Activated CD4-positive, alpha-beta T cell treated with anti-CD3 and anti-CD28 coated beads, Interleukin-2, amount 50 U/mL, for 16 hours (primary cell): ENCODE data around the gene COPZ1.

Source experiments
- DNase-seq: peaks from one replicate; pipeline ENCODE4 v3.0.0-alpha.2; 2020

Gene COPZ1

GRCh38 chr12:54359762-54360351 is 34.9 kb downstream of the COPZ1 start:
- no peak for DNase-seq

DNA sequence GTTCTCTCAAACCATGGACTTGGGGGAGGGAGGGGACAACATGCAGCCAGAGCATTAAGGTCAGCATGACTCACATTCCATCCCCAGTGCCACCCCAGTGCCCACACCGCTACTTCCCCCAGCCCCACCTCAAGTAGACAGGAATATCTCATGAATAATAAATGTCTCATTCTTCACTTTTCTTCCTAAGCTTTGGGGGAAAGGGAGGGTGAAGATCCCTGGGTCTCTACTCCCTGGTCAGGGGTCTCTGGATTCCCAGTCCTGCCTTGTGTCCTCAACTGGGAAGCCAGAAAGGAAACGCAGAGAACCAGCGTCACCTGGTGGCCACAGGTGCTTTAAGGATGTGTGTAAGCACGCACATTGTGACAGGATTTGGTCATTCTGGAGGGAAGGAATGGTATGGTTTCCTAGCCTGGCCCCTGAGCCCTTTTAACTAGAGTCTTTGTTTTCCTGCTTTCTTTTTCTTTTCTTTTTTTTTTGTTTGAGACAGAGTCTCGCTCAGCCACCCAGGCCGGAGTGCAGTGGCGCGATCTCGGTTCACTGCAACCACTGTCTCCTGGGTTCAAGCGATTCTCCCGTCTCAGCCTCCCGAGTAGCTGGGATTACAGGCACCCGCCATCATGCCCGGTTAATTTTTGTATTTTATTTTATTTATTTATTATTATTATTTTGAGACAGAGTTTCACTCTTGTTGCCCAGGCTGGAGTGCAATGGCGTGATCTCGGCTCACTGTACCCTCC is 36.0 kb downstream of the COPZ1 start:
- peak; percentile 54 for DNase-seq

DNA sequence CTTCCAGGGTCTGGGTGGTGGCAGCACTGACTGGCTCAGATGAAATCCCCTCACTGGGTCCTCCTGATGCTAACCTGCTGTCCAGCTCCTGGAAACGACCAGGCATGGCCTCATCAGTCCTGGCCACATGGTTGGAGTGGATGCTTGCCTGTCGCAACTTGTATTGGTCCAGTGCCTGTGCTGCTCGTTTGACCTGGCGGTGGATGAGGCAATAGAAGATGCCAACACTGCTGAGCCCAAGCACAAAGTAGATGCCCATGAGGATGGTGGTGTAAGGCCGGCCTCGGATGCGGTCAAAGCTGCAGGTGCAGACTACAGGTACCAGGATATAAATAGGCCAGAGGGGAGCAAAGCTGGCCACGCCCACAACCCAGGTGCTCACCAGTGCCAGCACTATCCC is 38.1 kb downstream of the COPZ1 start:
- DNase-seq, result no peak

GRCh38 chr12:54363618-54364017 is 38.7 kb downstream of the COPZ1 start:
- DNase-seq, result no peak

DNA sequence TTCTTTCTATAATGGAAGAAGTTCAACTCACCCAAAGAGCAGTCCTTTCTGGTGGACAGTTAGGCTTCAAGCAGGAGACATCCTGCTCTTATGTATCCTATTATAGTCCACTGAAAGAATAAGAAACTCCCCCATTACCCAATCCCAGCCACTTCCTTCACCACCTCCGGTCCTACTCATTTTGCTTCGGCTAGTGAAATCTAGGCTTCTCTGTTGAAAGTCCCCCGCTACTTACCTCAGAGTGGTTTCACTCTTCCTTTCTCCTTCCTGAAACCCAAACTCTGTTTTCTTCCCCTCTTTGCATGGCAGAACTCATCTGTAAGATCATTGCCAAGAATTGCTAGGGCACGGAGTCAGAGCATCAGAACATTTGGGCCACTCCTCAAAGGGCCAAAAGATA is 39.5 kb downstream of the COPZ1 start, which contains the start of gene GPR84:
Gene GPR84, minus strand, starts transcription at position 74 of the 400 bp plus-strand sequence. CDS start 635 bp downstream, outside the sequence.
- peak; percentile 84 for DNase-seq

- DNase-seq, result no peak
These were observed 43.2 kb downstream of the COPZ1 start for GRCh38 chr12:54368025-54368708.

DNA sequence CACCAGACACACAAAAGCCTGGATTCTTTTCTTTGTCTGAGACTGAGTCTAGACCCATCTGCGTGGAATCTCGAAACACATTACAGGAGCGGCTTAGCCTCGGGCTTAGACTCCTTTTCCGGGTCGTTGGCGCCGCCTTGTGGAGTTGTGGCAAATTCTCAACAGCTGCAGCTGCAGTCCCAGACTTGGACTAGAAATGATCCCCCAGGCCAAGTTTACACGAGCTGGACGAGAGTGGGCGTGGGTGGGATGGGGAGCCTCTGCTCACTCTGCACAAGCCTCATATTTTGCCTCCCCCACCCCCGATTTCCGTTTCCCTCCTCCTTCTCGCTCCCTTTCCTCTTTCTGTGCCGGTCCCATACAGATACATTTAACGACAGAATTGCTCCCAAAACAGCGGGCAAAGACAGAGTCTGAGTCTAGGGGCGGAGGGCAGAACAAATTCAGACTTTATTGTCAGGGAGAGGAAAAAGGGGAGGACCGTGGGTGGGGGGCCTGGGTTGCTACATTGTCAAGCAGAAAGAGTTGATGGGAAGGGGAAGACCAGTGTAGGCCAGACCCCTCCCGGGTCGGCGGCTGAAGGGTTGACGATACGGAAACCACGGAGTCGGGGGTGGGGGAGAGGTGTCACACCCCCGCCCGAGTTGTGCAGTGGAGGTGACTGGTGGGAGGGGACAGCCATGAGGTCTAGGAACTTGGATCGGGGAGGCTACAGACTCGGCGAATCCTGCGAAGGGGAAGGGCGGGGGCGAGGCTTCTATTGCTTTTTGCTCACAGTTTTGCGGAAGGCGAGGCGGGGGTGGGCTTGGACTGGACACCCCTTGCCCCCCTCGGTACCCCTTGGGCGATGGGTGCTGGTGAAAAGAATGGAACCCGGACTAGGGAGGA is 44.0 kb downstream of the COPZ1 start:
- DNase-seq, result peak; percentile 91

DNA sequence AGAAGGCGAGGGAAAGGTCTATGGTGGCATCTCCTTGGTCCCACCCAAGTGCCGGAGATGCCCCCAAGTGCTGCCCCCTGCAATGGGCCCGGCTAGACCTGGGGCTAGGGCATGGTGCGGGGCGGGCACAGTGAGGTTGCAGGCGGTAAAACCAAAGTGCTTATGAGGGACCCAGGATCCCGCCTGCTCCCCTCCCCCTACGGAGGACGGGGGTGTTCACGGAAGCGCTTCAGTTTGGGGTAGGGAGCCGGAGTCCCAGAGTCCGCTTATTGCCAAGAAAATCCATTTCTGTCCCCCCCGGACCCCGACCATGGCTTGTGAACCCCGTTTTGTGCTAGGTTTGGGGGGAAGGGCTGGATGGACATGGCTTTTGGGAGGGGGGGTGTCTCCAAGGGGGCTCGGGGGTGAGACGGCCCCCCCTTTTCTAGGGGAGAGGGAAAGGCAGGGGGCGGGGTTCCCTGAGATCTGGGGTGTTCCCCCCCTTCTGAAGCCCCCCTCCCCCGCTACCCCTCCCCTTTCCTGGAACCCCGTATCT is 44.7 kb downstream of the COPZ1 start:
- no peak for DNase-seq

DNA sequence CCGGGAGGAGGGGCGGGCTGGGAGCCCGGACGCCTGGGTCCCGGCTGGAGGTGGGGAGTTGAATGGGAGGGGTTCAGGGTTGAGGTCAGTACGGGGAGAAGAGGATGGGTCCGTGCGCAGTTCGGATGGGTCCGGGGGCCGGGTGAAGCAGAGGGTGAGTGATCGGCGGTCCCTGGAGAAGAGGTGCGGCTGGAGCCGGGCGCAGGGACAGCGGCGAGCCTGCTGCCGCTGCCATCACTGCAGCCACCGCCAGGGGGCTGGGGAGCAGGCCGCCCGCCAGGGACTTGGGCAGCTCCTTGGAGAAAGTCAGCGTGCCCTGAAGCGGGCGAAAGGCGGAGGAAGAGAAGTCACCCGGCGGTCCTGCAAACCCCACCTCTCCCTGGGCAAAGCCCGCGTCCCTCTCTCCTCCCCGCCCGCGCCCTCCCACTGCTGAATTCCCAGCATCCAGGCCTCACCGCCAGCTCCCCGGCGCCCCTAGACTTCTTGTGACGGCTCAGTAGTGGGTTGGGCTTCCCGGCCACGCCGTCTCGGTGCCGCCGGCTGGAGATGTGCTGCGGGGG is 45.3 kb downstream of the COPZ1 start:
- no peak for DNase-seq

GRCh38 chr12:54371328-54372112 is 46.6 kb downstream of the COPZ1 start:
- DNase-seq, result no peak

DNA sequence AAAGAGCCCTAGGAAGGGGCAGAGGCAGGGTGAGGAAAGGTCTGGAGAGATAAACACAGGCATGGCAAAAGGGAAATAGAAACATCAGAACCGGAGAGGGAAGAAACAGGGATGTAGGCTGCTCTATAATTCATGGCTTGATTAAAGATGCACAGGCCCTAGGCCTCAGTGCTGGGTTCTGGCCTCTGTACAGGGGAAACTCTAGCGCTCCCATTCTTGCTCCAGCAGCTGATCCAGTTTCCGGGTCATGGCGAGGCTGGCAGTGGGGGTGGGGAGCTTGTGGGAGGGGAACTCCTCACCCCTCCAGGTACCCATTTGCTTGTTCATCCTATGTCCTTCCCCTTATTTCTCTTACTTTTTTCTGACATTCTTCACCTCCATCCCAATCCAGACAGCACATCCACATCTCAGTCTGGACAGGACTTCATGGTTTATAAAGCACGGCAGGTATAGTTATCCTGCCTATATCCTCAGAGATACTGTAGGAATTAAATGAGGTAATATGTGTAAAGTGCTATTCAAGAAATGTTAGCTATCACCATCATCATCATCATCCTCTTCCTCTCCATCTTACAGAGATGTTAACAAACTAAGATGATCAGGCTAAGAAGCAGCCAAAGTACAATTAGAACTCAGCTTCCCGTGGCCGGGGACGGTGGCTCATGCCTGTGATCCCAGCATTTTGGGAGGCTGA is 47.3 kb downstream of the COPZ1 start:
- no peak for DNase-seq

GRCh38 chr12:54373649-54374561 is 49.0 kb downstream of the COPZ1 start:
- DNase-seq, result no peak

DNA sequence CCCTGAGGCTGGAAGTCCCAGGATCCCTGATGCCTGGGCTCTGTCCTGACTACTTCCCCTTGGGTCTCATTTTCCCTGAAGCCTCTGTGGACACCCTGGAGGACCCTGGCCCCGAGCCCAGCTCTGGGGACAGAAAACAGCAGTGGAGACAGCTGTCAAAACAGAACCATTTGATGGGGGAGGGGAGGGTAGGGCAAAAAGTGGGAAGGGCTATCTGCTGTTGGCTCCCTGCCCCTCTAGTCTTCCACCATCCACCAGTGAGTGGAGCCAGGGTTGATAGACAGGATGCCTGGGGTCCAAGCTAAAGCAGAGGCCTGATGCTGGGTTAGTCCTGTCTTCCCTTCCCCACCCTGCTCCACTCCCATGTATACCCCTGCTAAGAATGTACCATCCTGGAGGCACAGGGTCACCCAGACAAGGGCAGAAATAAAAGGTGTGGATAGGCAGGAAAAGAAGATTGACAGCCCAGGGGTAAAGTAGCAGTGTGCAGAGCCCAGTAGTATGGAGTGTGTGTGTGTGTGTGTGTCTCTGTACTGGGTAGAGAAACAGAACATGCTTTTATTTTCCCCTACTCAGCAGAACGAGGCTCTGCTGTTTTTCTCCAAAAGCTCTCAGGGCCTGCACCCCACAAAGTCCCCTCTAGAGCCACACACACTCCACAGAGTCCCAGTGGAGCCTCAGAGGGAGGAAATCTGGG is 49.8 kb downstream of the COPZ1 start:
- no peak for DNase-seq

GRCh38 chr12:54375259-54375579 is 50.3 kb downstream of the COPZ1 start:
- no peak for DNase-seq

DNA sequence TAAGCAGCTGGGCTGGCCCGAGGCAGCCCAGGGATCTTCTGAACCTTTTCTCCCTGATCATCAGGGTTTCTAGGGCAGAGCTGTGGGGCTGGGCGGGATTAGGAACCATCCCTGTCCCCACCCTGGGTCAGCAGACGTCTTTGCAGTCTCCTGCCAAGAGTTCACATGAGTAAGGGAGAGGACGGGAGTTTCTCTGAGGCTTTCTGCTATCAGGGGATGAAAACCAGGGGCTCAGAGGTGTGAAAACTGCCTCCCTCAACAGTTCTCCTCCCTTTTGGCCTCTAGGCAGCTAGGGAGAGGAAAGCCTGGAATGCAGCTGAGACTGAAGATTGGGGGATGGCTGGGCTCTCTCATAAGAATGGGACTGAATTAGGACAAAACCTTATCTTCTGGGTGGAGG is 51.7 kb downstream of the COPZ1 start:
- no peak for DNase-seq

DNA sequence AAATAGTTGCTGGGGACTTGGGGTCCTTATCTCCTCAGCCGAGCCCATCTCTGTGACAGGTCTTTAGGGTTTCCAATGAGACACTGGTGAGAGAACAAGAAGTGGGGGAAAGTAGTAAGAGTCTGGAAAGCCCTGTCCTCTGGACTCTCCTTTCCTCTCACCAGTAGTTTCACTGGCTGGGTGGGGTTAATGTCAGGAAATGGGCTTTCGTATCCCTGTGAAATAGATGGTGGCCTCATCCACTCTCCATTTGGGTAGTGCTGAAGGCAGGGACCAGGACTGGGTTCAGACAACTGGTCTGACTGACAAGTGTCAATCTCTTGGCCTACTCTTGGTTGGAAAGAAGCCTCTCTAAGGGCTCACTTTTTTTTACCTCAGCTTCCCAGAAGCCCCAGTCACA is 52.1 kb downstream of the COPZ1 start:
- no peak for DNase-seq

DNA sequence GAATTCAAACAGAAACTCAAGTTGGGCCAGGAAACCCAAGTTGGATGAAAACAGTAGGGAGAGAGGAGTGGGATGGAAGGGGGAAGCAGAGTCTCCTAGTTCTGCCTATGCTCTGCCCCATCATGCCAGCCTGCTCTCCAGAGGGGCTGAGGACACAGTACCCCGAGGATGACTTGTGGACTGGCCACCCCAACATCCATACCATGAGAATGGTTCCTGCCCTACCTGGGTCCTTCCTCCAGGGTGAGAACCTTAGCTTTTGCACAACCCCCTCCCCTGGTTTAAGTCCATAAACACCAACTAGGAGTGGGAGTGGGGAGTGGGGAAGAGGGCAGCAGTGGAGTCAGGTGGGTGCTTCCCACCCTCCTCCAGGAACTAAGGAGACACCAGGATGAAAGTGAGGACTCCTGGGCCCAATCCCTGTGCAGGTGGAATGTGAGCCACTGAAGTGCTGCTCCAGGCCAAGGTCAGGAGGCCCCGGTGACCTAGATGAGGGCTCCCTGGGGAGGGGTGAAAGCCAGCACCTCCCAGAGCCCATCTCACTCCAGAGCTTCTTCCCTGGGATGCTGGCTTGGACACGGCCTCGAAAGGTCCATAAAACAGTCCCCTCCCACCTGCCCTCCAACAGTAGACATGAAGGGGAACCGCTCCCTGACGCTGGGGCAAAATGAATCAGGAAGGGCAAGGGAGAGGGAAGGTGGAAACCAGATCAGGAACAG is 53.0 kb downstream of the COPZ1 start:
- DNase-seq, result no peak

DNA sequence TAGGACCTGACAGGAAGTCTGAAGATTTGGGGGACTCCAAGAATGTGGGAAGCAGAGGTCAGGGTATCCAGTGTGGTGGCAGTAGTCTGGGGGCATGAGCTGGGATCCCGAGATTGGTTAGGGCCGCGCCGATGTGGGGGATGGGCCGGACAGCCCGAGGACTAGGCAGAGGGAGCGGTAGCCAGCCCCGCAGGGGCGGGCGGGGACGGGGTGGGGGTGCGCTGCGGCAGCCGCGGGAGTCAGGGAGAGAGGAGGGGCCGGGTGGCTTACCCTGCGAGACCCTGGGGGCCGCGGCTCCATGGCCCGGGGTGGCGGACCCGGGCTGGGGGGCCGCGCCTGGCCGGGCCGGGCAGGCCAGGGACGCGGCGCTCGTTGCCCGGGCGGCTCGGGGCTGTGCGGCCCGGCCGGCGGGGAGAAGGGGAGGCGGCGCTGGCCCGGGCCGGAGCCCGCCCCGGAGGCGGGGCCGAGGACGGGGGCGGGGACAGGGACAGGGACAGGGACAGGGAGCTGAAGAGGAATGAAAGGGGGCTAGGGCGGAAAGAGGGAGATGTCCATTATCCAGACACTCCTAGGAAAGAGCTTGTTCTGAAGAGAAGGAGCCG is 54.0 kb downstream of the COPZ1 start:
- no peak for DNase-seq
